A549 (cell line): ENCODE results near the gene VWA5B2.

Experiments used
- BHLHE40 ChIP-seq: IDR thresholded peaks from 2 replicates; pipeline ENCODE4 v1.6.1; 2012; ENCODE audit warnings: low read depth, low read length, inconsistent platforms
- CHD2 ChIP-seq: fragments of 150-350 bp; IDR thresholded peaks from 2 replicates; pipeline ENCODE4 v1.6.1; 2014; ENCODE audit warnings: low read length; ENCODE audit not compliant: partially characterized antibody
- FOSL2 ChIP-seq, 2 experiments: fragments of 450-650 bp in 1 of 2; fragments of >200 bp in 1 of 2; sonication (Bioruptor Twin) in 1 of 2; formaldehyde crosslinking; IDR thresholded peaks; 2 replicates each; pipeline versions ENCODE4 v1.5.0 to v1.6.1; 2016 to 2020; ENCODE audit warnings: mild to moderate bottlenecking in 1 of 2, moderate library complexity in 1 of 2
- GATA3 ChIP-seq: IDR thresholded peaks from 2 replicates; pipeline ENCODE4 v1.6.1; 2012; ENCODE audit warnings: borderline replicate concordance
- HMGXB4 ChIP-seq: fragments of 250-450 bp; sonication (Bioruptor Pico); IDR thresholded peaks from 2 replicates; pipeline ENCODE4 v1.5.0; 2021; ENCODE audit warnings: mild to moderate bottlenecking, moderate library complexity, borderline replicate concordance
- PBX3 ChIP-seq: IDR thresholded peaks from 2 replicates; pipeline ENCODE4 v1.6.1; 2012
- SMC3 ChIP-seq: fragments of >200 bp; sonication (Bioruptor Twin); formaldehyde crosslinking; IDR thresholded peaks from 3 replicates; pipeline ENCODE4 v1.6.1; 2018; ENCODE audit warnings: inconsistent platforms
- USF2 ChIP-seq: fragments of 450-650 bp; IDR thresholded peaks from 2 replicates; pipeline ENCODE4 v1.6.1; 2014; ENCODE audit warnings: antibody characterized with exemption
- ZNF302 ChIP-seq: fragments of 250-450 bp; sonication (Bioruptor Pico); IDR thresholded peaks from 2 replicates; pipeline ENCODE4 v1.9.0; 2021; ENCODE audit warnings: inconsistent platforms, mild to moderate bottlenecking, moderate library complexity
- TF ChIP-seq, protein P1 (sequence below): fragments of >200 bp; sonication (Bioruptor Twin); formaldehyde crosslinking; IDR thresholded peaks from 3 replicates; pipeline ENCODE4 v1.5.1; 2016
- TF ChIP-seq, protein P2 (sequence below): fragments of 150-350 bp; IDR thresholded peaks from 2 replicates; pipeline ENCODE4 v1.6.1; 2014; ENCODE audit warnings: low read depth, mild to moderate bottlenecking, low read length

GRCh38 chr3:184261270-184261853 lies 32.0 kb downstream of the VWA5B2 start, which contains the start of gene CAMK2N2:
- TF ChIP-seq, protein P1, sequence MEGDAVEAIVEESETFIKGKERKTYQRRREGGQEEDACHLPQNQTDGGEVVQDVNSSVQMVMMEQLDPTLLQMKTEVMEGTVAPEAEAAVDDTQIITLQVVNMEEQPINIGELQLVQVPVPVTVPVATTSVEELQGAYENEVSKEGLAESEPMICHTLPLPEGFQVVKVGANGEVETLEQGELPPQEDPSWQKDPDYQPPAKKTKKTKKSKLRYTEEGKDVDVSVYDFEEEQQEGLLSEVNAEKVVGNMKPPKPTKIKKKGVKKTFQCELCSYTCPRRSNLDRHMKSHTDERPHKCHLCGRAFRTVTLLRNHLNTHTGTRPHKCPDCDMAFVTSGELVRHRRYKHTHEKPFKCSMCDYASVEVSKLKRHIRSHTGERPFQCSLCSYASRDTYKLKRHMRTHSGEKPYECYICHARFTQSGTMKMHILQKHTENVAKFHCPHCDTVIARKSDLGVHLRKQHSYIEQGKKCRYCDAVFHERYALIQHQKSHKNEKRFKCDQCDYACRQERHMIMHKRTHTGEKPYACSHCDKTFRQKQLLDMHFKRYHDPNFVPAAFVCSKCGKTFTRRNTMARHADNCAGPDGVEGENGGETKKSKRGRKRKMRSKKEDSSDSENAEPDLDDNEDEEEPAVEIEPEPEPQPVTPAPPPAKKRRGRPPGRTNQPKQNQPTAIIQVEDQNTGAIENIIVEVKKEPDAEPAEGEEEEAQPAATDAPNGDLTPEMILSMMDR: no peak
- TF ChIP-seq, protein P2, sequence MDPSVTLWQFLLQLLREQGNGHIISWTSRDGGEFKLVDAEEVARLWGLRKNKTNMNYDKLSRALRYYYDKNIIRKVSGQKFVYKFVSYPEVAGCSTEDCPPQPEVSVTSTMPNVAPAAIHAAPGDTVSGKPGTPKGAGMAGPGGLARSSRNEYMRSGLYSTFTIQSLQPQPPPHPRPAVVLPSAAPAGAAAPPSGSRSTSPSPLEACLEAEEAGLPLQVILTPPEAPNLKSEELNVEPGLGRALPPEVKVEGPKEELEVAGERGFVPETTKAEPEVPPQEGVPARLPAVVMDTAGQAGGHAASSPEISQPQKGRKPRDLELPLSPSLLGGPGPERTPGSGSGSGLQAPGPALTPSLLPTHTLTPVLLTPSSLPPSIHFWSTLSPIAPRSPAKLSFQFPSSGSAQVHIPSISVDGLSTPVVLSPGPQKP: no peak
- TF ChIP-seq PBX3 (no peak), ZNF302 (CRISPR knock-in tag) (no peak), BHLHE40 (no peak), CHD2 (no peak), GATA3 (no peak), FOSL2 (IDR thresholded peaks at IDR 0.05) (no peak), FOSL2 (CRISPR knock-in tag; IDR thresholded peaks at IDR 0.05) (no peak), USF2 (no peak), HMGXB4 (CRISPR knock-in tag) (no peak), SMC3 (no peak)
